GM18517 (cell line): Measurements from ENCODE around the gene UBTF.

Experiments used
- ATAC-seq: cut with Tn5 transposase; IDR thresholded peaks from one replicate; pipeline ENCODE4 v1.9.1; 2021; ENCODE audit warnings: mild to moderate bottlenecking, moderate library complexity; ENCODE audit not compliant: unreplicated experiment

Gene UBTF, protein sequence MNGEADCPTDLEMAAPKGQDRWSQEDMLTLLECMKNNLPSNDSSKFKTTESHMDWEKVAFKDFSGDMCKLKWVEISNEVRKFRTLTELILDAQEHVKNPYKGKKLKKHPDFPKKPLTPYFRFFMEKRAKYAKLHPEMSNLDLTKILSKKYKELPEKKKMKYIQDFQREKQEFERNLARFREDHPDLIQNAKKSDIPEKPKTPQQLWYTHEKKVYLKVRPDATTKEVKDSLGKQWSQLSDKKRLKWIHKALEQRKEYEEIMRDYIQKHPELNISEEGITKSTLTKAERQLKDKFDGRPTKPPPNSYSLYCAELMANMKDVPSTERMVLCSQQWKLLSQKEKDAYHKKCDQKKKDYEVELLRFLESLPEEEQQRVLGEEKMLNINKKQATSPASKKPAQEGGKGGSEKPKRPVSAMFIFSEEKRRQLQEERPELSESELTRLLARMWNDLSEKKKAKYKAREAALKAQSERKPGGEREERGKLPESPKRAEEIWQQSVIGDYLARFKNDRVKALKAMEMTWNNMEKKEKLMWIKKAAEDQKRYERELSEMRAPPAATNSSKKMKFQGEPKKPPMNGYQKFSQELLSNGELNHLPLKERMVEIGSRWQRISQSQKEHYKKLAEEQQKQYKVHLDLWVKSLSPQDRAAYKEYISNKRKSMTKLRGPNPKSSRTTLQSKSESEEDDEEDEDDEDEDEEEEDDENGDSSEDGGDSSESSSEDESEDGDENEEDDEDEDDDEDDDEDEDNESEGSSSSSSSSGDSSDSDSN

DNA sequence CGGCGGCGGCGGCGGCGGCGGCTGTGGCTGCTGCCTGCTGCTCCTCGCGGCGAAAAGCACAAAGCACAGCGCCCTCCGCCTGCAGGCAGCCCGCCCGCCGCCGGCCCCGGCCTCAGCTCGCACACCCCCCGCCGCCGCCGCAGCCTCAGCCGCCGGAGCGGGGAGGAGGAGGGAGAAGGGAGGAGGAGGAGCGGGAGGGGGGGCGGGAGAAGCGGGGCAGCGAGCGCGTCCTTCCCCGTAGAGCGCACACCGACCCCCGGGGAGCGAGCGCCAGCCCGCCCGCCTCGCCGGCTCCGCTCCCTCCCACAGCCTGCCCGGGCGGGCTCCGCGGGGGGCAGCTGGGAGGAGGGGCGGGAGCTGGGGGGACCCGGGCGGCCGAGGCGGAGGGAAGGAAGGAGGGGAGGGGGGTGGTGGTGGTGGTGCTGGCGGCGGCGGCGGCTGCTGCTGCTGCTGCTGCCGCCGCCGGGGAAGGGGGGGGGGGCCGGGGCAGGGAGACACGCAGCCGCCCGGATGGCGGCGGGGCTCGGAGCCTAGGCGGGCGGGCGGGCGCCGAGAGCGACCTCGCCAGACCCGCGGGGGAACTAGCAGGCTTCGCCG, at the start of gene UBTF:
UBTF (minus strand) TSS at position 60 of the 597 bp plus-strand sequence. CDS start 1,446 bp downstream, outside the sequence.
- ATAC-seq = no peak

- no peak for ATAC-seq
Measured at GRCh38 chr17:44268709-44269534, 49.4 kb upstream of the UBTF start.

- no peak for ATAC-seq
Measured at GRCh38 chr17:44267818-44268490, 48.5 kb upstream of the UBTF start, which contains the start of gene SLC4A1. Gene SLC4A1 (minus strand): TSS chr17:44268135. CDS start chr17:44262866, 5,269 bp downstream.

- no peak for ATAC-seq
Measured at GRCh38 chr17:44267165-44267455, 47.6 kb upstream of the UBTF start.

- no peak for ATAC-seq
Measured at GRCh38 chr17:44266402-44267164, 47.1 kb upstream of the UBTF start.

GRCh38 chr17:44263345-44263902, 43.9 kb upstream of the UBTF start:
- ATAC-seq = no peak

DNA sequence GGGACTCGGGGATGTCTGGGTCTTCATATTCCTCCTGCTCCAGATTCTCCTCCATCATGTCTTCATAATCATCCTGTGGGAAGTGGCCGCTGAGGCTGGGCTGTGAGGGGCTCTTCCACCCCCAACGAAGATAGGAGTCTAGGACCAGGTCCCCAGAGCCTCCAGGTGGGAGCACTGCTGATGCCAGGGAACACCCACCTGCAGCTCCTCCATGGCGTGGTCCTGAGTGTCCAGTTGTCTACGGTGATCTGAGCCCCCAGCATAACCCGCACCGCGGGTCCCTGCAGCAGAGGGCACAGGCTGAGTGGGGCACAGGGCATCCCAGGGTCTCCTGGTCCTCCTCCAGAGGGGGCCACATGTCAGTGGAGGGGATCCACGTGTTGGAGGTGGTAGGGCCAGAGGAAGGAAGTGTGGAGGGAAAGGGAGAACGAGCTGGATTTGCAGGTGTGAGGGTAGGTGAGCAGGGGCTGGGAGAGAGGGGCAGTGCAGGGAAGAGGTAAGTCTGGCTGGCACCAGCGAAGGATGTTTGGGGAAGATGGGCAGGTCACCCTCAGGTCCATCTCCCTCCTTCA, 43.3 kb upstream of the UBTF start:
- no peak for ATAC-seq

DNA sequence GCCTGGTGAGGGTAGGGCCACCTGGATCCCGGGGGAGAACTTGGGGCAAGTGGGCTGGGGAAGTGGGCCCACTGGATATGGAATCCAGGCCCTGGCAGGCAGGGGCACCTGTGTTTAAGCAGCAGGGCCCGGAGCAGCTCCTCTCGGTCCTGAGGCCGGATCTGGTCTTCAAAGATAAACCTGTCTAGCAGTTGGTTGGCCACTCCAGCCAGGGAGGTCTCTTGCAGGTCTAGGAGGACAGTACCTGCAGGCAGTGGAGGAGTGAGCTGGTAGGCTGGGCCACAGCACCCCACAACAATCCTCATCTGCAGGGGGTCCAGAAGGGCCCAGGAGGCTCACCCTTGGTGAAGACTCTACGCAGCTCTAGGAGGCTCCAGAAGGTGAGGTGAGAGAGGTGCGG, 40.8 kb upstream of the UBTF start:
- no peak for ATAC-seq

DNA sequence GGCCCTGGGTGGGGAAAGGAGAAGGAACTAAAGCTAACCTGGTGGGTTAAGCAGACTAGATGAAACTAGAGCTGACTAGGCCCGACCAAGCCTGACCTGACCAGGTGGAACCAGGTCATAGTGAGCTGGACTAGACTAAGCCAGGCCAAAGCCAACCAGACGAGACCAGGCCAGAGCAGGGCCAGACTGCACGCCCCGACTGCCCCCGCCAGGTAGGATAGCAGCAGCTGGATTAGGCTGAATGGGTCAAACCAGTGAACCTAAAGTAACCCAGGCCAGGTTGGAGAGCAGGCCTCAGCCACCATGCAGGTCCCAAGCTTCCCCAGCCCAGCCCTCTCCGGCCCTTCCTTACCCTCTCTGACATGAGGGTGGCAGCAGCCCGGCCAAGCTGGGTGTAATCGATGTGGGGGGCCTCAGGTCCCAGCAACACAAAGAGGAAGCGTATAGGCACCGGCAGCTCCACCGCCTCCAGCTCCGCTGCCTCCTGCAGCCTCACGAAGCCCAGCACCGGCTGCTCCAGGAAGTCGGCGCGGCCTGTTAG, 39.4 kb upstream of the UBTF start:
- ATAC-seq = no peak

DNA sequence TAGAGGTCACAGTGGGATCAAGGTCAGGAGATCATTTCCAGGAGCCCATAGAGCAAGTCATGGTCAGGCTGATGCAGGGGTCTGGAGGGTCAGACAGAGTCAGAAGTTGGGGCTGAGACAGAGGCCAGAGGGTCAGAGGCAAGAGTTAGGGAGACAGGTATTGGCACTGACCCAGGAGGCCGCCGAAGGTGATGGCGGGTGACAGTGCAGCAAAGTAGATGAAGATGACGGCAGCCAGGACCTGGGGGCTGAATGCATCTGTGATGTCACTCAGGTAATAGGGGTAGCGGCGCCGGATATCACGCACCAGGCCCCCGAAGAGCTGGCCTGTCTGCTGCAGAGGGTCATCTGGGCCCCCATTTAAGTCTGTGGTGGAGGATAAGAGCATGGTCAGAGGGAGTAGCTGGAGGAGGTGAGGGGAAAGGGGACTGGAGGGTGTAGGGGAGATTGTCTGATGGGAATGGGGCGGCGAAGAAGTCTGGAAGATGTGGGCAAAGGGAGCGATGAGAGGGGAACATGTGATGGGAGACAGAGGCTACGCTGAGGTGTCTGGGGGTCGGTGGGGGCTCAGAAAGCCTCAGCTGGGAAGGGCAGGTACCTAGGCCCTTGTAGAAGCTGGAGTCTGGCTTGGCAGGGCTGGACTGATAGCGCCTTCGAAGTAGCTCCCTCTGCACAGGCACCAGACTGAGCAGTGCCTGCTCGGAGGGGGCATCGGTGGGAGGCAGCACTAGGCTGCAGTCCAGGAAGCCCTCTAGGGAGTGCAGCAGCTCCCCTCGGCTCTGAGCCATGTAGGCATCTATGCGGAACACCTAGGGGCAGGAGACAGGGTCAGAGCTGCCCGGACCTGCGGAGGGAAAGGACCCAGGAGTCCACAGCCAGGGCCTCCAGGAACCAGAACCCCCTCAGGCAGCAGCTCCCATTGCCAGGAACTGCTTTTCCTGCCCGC, 38.6 kb upstream of the UBTF start:
- ATAC-seq = no peak

GRCh38 chr17:44256671-44257070, 37.2 kb upstream of the UBTF start:
- no peak for ATAC-seq

- ATAC-seq = no peak
Measured at GRCh38 chr17:44255915-44256314, 36.4 kb upstream of the UBTF start.

DNA sequence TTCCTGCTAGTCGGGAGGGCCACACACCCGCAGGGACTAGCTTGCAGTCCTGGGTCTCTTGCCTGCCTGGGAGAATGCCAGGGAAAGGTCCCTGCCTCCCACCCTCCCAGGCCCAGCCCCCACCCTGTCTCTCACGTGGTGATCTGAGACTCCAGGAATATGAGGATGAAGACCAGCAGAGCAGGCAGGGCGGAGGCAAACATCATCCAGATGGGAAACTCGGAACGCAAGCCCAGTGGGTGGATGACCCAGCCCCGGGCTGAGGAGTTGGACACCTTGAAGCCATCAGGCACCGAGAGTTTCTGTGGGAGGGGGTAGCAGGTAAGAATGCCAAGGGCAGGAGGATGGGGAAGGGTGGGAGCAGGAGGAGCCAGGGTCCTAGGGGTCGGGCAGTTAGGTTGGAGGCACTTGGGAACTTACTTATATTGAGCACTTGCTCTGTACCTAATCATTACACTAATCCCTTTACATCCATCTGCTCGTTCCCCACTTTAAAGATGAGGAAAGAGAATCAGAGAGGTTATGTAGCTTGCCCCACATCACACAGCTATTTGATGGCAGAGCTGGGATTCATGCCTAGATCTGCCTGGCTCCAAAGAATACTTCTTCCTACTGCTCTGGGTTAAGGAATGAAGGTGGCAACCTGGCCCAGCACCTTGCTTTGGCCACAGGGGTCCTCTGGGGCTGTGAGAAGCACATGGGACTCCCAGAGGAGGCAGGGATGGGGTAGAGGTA, 35.1 kb upstream of the UBTF start:
- ATAC-seq = no peak

DNA sequence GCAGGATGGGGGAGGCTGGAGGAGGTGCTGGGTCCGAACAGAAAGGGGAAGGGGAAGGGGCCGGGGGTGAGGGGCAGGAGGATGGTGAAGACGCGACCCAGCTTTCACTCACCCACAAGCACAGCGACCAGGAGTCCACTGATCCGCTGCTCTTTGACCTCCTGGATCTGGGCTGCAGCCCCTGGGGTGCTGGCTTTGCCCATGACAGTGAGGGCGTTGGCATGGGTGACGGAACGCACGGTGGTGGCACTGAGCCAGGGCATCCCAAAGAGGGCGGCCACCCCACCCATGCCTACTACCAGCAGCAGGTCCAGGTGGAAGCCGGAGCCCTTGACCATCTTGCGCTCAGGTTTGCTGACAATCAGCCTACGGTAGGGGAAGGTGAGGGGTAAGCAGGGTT, 33.5 kb upstream of the UBTF start:
- no peak for ATAC-seq

GRCh38 chr17:44251062-44251461, 31.6 kb upstream of the UBTF start:
- ATAC-seq = no peak

DNA sequence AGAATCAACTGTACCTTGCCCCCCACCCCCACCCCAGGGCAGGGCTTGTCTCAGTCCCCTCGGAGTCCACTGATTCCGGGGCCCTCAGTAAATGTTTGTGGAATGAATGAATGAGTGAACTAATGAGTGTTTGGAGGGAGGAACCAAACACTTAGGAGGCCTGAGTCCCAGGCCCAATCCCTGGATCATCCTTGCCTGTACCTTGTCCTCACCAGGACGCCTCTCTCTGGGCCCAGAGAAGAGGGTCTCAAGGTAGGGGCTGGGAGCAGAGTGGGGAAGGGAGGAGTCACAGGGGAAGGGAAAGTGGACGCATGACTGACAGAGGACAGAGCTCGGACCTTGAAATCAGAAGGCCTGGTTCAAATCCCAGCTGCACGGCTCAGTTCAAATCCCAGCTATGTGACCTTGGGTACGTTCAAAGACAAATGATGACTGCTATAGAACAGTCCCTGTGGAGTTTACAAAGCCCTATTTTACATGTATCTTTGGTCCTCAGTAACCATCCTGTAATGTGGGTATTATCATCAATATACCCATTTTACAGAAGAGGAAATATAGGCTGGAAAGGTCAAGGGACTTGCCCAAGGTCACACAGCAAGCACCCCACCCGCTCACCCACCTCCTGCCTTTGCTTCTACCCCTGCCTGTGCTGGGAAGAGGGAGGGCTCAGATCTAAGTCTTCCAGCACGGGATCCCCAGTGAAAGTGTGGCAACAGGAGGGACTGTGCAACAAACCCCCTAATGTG, 30.2 kb upstream of the UBTF start:
- ATAC-seq = no peak
